ENCODE results near the gene PAQR9.

GRCh38 chr3:142913432-142913831 is 50.0 kb downstream of the PAQR9 start:
- no peak for TF ChIP-seq POLR2A (IDR thresholded peaks at IDR 0.05)
- no peak for TF ChIP-seq CTCF (IDR thresholded peaks at IDR 0.05)
